ENCODE measurements around the gene THOC2. TPM values are rescaled to one million over a fixed set of nuclear protein-coding genes. Genes with fewer than 3 reads are reported as not detected.
"Not testable (repeated sequence)": the region's sequence is repeated elsewhere in the genome, so short reads cannot be mapped to it uniquely, and the experiment has no call there.

The THOC2 gene
- total and polyA plus RNA-seq, 12 donors, result 30.0 to 106 (median 63.2) TPM

DNA sequence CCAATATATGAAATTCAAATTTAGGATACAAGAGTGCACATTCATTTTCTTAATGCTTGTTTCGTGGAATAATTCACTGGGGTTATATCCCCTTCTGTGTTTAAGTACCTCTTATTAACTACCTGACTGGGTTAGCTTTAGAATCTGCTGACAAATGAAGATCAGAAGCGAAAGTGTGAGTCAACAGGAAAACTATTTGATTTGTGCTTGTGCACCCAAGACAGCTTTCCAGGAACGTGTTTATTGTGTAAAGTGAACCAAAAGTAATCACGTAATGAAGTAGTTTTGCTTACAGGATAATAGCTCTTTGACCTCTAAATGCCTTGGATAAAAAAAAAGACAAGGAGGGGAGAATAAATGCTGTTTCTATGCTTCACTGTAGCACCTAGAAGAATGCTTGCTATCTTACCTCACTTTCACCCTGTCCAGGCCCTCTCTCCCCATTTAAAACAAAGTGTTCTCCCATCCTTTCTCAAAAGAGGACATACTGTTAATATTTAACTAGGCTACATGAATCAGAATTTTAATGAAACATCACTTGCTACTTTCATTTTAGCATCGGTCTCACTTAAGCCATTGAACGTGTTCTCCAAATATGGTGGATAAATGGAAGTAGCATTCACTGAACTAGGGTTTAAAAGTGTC, 141.9 kb downstream of the THOC2 start:
- Histone ChIP-seq H3K9me3 (replicated peaks in 1 of 3) (no peaks in the 10 kb centered on the region), H3K4me1 (replicated peaks in 1 of 2) (peaks cover 0 to 10% of the 10 kb centered on the region in 2 donors), H3K36me3 (replicated peaks in 1 of 2) (no peaks in the 10 kb centered on the region), H3K27ac (no peak overlapping the region), H3K4me3 (no peak overlapping the region), H3K27me3 (no peaks in the 10 kb centered on the region)
- intact Hi-C loops (cut with DNase I), result no loop called here
- WGBS, 4 donors, result 43 to 54% (median 46%) methylated on average over 6 of the region's 6 CpGs
- DNase-seq, result no peak
- no peak for TF ChIP-seq POLR2A (IDR thresholded peaks at IDR 0.05)
- TF ChIP-seq, protein P1, sequence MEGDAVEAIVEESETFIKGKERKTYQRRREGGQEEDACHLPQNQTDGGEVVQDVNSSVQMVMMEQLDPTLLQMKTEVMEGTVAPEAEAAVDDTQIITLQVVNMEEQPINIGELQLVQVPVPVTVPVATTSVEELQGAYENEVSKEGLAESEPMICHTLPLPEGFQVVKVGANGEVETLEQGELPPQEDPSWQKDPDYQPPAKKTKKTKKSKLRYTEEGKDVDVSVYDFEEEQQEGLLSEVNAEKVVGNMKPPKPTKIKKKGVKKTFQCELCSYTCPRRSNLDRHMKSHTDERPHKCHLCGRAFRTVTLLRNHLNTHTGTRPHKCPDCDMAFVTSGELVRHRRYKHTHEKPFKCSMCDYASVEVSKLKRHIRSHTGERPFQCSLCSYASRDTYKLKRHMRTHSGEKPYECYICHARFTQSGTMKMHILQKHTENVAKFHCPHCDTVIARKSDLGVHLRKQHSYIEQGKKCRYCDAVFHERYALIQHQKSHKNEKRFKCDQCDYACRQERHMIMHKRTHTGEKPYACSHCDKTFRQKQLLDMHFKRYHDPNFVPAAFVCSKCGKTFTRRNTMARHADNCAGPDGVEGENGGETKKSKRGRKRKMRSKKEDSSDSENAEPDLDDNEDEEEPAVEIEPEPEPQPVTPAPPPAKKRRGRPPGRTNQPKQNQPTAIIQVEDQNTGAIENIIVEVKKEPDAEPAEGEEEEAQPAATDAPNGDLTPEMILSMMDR (IDR thresholded peaks at IDR 0.05), result no peak

DNA sequence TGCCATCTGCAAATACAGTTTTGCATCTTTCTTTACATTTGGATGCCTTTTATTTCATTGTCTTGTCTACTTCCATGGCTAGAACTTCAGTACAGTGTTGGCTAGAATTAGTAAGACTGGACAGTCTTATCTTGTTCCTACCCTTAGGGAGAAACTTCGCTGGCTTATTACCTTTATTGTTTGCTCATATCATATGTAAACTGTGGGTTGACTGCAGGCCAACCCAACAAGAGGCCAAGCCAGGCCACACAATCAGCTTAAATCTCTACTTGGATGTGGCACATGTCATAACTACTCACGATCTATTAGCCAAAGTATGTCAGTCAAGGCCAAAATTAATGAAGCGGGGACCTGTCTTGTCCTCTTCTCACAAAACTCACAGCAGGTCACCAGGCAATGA, 144.1 kb downstream of the THOC2 start:
- TF ChIP-seq, protein P1 (IDR thresholded peaks at IDR 0.05), result no peak
- no peak for TF ChIP-seq POLR2A (IDR thresholded peaks at IDR 0.05)
- Histone ChIP-seq H3K4me1 (replicated peaks in 1 of 2) (peaks cover 0 to 10% of the 10 kb centered on the region in 2 donors), H3K36me3 (replicated peaks in 1 of 2) (no peaks in the 10 kb centered on the region), H3K9me3 (replicated peaks in 1 of 3) (no peaks in the 10 kb centered on the region), H3K27me3 (no peaks in the 10 kb centered on the region), H3K4me3 (no peak overlapping the region), H3K27ac (no peak overlapping the region)
- 73 to 96% (median 81%) methylated on average over 3 of the region's 3 CpGs for WGBS, 4 donors
- no peak for DNase-seq
- intact Hi-C loops (cut with DNase I), result no loop called here

- DNase-seq, result no peak
- H3K4me1 ChIP-seq (replicated peaks in 1 of 2), result no peaks in the 10 kb centered on the region
- no peak overlapping the region for H3K4me3 ChIP-seq
- intact Hi-C loops (cut with DNase I), result no loop called here
- no peaks in the 10 kb centered on the region for H3K27me3 ChIP-seq
- TF ChIP-seq POLR2A (IDR thresholded peaks at IDR 0.05), result no peak
- TF ChIP-seq, protein P1 (IDR thresholded peaks at IDR 0.05), result no peak
- no peaks in the 10 kb centered on the region for H3K9me3 ChIP-seq (replicated peaks in 1 of 3)
- H3K36me3 ChIP-seq (replicated peaks in 1 of 2), result no peaks in the 10 kb centered on the region
- no peak overlapping the region for H3K27ac ChIP-seq
- WGBS, 4 donors, result 62 to 86% (median 72%) methylated on average over 1 of the region's 1 CpG
Observed at GRCh38 chrX:123581586-123581985, 151.3 kb downstream of the THOC2 start.

- H3K4me1 ChIP-seq (replicated peaks in 1 of 2), result no peaks in the 10 kb centered on the region
- no peak for DNase-seq
- intact Hi-C loops (cut with DNase I), result no loop called here
- H3K9me3 ChIP-seq (replicated peaks in 1 of 3), result no peaks in the 10 kb centered on the region
- no peak overlapping the region for H3K4me3 ChIP-seq
- no peaks in the 10 kb centered on the region for H3K36me3 ChIP-seq (replicated peaks in 1 of 2)
- no peak overlapping the region for H3K27ac ChIP-seq
- TF ChIP-seq, protein P1 (IDR thresholded peaks at IDR 0.05), result no peak
- no peak for TF ChIP-seq POLR2A (IDR thresholded peaks at IDR 0.05)
- H3K27me3 ChIP-seq, result no peaks in the 10 kb centered on the region
- 50 to 85% (median 71%) methylated on average over 1 of the region's 1 CpG for WGBS, 4 donors
Observed at GRCh38 chrX:123580792-123581191, 152.1 kb downstream of the THOC2 start.

- intact Hi-C loops (cut with DNase I); H3K27me3 ChIP-seq; H3K4me1 ChIP-seq (replicated peaks in 1 of 2); H3K9me3 ChIP-seq (replicated peaks in 1 of 3); H3K4me3 ChIP-seq; H3K27ac ChIP-seq; H3K36me3 ChIP-seq (replicated peaks in 1 of 2); DNase-seq: not testable (repeated sequence)
- 71 to 90% (median 83%) methylated on average over 1 to 5 of the region's 5 CpGs for WGBS, 4 donors
Observed at GRCh38 chrX:123574027-123574426, 158.8 kb downstream of the THOC2 start.

All from adrenal gland (tissue), 12 donors.